Measurements from ENCODE around the gene AMBRA1.
"Not testable (repeated sequence)": the region's sequence is repeated elsewhere in the genome, so short reads cannot be mapped to it uniquely, and the experiment has no call there.

Gene AMBRA1

DNA sequence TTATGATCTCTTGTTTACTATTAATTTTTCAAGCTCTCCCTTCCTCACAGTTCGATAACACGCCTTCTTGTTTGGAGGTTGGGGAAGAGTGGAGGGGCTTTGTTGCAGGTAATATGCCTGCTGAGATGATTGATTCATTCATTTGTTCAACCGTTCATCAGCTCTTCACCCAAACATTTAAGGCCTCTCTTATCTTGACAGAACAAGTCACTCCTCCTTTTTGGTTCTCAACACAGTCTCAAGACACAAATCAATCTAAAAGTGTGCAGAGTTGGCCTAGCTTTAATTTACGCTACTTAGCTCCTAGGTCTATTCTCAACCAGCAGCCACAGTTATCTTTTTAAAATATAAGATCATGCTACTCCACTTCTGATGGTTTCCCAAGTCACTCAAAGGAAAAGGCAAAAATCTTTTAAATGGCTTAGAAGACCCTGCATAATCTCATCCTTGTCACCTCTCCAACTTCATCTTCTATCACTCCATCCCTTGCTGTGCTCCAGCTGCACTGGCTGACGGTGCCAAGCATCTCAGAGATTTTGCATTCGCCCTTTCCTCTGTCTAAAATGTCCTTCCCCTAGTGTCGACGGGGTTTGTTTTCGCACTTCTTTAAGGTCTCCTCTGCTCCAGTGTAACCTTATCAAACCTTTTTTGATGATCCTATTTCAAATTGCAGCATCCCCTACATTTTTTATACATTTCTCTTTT, 60.3 kb downstream of the AMBRA1 start:
- no peak for DNase-seq (ENCODE audit: low read depth)

DNA sequence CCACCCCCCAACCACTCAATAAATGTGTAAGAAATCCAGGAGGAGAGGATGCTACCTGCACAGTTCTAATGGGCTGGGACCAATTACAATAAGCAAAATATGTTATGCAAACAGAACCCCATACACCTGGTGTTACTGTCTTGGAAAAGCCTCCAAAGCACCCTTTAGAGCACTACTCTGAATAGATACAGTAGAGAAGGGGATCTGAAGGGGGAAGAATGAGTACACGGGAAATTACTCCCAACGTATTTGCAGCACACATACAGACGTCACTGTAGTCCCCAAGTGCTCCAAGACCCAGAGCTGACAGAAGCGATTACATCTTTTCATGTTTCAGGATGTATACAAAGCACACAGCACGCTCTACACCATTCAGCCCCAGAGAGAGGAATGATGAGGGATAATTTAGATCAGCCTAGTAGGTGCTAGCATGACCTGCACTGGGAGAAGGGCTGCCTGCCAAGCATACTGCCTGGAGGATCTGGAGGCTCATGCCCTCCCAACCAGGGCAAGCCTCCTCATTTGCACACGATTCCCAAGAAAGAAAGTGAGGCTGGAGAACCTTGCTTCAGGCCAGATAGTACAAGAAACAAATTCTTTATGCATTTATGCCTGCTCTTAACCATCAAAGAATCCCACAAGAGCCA, 63.8 kb downstream of the AMBRA1 start:
- DNase-seq (ENCODE audit: low read depth): no peak

DNA sequence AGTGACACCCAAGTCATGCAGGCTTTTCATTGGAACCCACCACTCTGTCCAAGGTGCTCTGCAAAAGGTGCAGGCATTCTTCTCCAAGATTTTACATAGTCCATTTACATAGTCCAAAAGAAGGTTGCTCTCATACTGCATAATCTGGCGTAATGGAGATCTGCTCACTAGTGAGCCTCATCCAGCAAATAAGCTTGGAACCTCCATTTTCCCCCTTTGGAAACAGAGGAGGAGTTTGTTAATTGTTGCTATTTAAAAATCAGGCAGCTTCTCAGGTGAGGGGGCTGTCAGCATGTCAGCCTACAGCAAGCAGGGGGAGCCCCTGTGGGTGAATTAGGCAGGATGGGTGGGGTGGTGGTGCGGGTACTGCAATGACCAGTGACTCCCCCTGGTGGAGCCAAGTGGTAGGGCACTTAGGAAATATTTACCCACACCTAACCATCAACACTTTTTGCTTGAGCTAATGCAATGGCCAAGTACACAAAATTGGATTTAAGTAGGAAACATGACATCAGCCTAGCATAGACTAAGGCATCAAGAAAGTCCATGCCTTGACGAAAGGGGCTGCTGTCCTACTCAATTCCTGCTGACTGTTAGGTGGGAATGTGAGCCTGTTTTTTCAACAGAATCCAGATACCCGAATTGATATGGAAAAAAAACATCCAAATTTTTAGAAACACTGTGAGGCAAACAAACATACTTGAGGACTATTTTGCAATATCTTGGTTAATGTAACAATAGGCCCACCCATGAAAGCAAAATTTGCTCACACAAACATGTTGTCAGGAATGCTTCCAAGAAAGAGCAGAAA, 64.5 kb downstream of the AMBRA1 start:
- DNase-seq (ENCODE audit: low read depth): peak; percentile 63

DNA sequence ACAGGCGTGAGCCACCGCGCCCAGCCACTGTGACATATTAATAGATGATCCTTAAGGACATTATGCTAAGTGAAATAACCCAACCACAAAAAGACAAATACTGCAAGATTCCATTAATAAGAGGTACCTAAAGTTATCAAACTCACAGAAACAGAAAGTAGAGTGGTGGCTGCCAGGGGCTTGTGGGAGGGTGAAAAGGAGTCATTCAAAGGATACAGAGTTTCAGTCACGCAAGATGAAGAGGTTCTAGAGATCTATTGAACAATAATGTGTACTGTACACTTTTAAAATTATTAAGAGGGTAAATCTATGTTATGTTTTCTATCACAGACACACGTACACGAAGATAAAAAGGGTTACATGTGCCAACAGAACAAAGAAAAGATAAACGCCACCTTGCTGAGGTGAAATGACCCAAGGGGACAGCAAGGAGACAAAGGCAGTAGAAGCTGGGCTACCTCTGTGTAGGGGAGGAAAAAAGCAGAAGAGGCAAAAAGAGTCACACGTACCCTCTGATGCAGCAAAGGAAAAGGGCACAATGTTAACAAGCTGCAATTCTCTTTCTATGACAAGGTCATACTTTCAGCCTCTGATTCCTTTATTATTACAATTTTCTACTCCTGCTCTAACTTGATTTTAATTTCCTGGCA, 65.3 kb downstream of the AMBRA1 start:
- DNase-seq (ENCODE audit: low read depth): no peak

DNA sequence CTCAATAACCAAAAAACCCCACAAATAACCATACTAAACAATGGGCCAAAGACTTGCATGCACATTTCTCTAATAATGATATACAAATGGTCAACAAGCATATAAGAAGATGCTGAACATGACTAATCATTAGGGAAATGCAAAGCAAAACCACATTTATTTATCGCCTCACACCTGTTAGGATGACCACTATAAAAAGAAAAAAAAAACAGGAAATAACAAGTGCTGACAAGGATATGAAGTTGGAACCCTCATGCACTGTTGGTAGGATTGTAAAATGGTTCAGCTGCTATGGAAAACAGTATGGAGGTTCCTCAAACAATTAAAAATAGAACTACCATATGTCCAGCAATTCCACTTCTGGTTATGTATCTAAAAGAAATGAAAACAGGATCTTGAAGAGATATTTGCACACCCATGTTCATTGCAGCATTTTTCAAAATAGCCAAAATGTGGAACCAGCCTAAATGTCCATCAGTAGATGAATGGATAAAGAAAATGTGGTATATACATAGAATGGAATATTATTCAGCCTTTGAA, 66.2 kb downstream of the AMBRA1 start:
- no peak for DNase-seq (ENCODE audit: low read depth)

DNA sequence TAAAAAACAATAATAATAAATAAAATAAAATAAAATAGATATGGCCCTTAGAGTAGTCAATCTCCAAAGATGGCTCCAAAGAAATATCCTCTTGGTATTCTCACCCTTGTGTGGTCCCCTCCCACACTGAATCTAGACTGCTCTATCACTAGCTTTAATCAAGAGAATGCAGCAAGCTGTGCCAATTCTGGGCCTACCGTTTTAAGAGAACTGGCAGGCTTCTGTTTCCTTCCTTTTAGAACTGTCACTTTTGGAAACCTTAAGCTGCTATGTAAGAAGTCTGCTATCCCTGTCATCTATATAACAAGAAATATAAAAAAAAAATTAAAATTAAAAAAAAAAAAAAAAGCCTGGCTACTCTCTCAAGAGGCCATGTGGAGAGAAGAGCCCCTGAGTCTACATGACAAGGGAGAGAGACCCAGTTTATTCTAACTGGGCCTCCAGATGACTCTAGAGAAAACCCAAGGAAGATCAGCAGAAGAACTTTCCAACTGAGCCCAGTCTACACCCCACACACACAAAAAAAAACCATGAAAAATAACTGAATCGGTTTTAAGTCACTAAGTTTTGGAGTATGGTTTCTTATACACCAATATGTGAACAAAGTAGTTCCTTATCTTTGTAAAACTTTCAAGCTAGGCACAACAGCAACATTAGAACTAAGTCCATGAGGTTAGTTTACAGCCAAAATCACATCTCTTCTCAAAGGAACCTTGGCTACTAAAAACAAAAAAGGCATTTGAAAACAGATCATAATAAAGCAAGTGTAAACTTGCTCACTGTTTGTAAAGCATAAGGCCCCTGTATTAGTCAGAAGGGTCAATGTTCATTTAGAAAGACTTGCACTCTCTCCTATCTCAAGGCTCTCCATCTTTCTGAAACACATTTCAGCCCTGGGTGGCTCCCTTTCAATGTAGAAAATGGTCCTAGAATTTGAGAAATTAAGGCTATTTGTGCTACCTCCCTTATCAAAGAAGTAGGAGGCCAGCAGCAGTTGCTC, 67.3 kb downstream of the AMBRA1 start:
- DNase-seq (ENCODE audit: low read depth): no peak

DNA sequence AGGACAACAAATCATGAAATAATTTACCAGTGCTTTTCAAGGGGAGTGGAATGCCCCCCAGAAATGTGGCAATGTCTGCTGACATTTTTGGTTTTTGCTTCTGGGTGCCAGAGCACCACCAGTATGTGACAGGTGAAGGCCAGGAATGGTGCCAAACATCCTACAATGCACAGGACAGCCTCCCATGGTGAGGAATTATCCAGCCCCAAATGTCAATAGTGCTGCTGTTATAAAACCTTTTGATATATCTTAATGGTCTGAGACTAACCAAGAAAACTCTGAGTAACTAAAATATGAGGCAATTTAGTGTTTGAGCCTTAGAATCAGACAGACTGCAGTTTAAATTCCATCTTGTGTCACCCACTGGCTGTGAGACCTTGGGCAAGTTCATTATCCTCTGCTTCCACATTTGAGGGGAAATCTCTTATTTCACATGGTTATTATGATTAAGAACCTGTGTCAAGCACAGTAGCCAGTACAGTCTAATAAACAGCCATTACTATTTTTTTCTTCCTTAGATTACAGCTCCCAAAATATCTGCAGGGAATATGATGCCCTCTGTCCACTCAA, 69.5 kb downstream of the AMBRA1 start:
- DNase-seq (ENCODE audit: low read depth): no peak

DNA sequence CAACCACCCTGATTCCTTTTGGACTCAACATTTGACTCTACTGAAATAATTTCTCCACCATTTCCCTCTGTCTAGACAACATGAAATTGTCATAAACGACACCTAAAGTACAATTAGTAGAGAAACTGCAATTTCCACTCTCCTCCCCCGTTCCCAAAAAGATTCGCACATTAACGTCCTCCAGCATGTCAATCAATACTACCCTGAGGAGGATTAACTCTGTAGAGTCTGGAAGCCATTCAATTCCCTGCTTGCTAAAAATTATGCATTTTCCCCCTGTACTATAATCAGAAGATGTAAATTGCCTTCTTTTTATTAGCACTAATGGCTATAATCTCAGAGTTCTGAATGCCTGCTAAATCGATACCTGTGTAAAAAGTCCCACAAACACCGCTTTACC, 70.5 kb downstream of the AMBRA1 start:
- DNase-seq (ENCODE audit: low read depth): no peak

DNA sequence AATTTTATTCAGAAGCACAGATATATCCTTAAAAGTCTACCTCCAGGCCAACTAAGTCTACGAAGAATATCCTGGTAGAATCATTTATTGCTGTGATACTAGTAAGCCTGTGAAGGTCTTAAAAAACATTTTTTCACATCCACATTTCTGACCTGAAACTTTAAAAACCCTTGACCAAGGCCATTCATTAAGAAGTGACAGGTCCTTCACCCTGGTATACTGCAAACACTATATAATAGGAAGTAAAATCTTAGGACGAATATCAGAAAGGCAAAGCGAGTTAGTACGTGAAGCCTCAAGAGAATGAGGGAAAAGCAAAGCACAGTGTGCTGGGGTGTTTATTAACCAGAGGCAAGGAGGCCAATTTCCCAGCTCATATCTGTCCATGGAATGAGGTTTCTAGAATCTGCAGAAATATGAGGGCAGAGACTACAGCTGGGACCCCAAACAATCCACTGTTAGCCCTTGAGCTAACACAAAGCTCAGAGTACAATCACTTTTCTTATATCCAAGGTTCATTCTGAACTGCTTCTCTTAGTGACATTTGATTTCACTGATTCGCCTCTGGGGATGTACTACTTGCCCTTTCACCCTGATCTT, 71.0 kb downstream of the AMBRA1 start:
- DNase-seq (ENCODE audit: low read depth): no peak

DNA sequence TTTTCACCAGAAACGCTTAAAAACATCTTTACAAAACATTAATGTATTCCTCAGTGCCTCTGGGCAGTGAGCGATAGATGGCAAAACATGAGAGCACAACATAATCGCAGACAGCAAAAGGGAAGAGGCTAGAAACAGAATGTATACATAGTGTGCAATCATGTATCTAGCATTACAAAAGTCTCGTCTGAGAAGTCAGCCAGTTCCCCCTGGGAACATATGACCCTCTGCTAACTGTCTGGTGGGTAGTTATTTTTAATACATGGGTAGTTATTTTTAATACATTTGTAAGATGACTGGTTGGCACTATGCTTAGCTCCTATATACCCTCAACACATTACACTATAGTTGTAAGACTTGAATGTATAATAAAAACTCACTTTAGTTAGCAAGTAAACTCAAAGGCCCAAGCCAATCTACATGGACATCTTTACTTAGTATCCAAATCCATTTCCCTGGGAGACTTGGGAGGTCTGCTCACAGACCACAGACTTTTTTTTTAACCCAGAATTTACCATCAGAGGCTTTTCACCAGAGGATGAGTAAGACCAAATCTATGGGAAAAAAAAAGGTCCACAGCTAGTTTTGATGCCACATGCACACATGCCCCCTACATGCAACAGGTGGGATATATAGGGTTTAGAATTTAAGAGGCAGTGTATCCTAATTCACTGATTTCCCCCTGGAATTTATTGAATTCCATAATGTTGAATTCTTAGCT, 71.7 kb downstream of the AMBRA1 start:
- DNase-seq (ENCODE audit: low read depth): peak; percentile 72

DNA sequence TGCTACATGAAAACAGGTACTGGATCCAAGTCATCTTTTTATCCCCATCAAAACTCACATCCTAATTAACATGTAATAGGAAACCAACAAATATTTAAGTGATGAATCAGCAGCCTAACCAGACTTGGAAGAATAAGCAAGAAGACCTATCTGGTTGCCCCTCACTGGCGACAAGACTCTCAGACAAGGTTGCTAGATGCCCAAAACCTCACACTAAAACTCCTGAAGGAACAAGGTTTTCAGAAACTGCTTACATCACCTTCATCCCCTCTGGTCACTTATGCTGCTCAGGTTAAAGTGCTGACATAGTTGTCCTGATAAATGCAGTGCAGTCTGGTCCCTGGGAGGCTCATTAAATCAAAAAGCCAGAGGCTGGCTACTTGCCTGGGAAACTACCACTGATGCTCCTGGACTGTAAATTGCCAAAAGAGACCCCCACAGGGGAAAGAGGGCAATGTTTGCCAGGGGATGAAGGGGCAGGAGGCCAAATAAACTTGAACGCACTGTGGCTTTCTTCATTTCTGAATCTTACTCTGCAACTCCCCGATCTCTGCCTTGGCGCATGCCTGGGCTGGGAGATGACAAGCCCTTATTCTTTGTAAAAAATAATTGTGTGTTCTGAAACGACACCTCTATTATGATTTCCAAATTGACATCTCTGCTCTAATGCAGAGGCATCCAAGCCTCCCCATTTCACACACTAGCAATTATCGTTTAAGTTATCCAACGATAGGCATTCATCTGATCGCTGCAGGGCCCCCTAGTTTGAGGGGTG, 72.7 kb downstream of the AMBRA1 start:
- peak; percentile 86 for DNase-seq (ENCODE audit: low read depth)

DNA sequence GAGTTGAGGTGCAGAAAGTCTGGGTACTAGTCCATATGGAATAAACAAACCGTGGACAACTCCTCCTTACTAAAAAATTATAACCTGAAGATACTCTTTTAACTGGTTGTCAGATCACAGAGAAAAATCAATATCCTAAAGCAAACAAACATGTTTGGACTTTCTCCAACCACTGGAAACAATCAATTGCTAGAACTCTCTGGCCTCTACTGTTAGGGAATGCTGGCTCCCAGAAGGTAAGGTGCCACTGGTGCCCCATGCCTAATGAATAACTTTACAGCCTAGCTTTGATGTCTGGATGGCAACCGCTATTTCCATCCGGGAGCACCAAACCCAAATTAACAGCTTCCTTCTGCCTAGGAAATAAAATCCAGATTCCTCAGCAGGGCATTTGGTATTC, 74.5 kb downstream of the AMBRA1 start:
- DNase-seq (ENCODE audit: low read depth): peak; percentile 3

DNA sequence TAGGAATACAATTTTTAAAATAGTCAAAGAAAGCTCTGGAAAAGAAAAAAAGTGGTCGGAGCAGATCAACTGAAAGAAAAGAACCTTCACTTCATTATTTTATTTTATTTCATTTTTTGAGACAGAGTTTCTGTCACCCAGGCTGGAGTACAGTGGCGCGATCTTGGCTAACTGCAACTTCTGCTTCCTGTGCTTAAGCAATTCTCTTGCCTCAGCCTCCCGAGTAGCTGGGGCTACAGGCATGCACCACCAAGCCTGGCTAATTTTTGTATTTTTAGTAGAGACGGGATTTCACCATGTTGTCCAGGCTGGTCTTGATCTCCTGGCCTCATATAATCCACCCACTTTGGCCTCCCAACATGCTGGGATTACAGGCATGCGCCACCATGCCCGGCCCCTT, 74.9 kb downstream of the AMBRA1 start:
- DNase-seq (ENCODE audit: low read depth): not testable (repeated sequence)

DNA sequence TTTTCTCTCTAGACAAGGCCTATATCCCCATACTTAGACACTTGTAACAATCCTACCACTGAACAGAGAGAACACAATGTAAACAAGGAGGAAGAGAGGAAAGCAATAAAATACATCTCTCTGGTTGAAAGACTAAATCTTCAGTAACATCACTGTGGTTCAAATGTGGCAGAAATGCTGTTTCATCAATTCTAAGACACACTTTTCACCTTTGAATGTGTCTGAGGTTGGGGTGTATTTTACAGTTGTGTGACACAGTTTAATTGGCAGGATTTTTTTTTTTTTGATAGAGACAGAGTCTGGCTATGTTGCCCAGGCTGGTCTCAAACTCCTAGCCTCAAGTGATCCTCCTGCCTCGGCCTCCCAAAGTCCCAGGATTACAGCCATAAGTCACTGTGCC, 79.5 kb downstream of the AMBRA1 start:
- no peak for DNase-seq (ENCODE audit: low read depth)

DNA sequence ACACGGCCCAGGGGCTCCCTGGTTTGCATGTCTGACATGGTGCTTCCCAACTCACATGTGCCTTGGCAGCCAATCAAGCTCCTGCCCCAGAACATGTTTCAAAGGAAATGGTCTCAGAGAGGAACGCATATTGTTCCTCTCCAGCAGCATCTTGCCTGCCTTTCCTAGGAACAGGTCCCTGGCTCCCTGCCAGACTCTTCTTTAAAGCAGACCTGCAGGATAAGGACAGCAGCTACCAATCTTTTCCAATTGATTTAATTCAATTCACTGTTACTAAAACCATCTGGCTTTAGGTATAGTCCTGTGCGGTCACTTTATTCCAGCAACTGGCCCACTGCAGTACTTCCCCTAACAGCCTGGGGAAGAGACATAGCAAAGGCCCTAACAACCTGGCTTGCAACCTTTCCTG, 79.9 kb downstream of the AMBRA1 start:
- peak; percentile 26 for DNase-seq (ENCODE audit: low read depth)

DNA sequence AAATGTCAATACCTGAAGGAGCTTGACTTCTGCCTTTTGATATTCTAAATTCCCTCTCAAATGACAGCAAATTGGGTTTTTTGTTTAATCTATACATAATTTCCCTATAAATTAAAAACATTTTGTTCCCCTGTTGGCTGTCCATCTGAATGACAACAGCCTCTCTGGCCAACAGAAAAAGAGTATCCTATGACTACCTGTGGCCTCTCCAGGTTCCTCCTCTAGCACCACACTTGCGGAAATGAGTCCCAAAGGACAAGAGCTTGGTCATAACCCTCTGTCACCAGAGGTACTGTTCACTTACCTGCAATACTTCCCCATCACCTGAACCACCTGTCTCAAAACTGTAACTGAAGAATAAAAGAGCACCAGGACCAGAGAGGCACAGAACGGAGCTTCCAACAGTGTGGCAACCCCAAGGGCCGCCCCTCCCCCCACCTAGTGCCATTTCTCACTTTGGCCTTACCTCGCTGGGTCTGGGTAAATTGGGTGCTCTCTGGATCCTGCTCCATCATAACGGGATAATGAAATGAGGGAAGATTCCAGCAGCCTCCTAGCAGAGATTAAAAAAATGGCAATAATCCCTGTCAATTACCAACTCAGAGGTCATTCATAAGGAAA, 81.5 kb downstream of the AMBRA1 start:
- DNase-seq (ENCODE audit: low read depth): no peak

DNA sequence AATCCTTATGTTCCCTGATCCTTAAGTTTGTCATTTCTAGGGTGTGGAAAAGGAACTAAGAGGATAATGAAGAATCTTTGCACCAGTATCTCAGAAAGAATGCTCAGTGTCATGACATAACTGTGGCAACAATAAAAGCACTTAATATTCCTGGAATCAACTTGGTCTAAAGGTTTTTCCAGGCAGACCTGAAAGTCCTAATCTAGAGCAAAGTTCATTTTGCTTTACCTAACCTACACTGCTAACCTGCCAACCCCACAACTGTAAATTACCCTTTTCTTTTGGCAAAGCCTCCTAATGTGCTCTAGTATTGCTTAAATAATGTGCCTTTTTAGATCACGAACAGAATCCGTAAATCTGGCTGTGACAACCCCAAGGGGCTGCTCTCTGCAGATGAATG, 82.5 kb downstream of the AMBRA1 start:
- DNase-seq (ENCODE audit: low read depth): no peak

DNA sequence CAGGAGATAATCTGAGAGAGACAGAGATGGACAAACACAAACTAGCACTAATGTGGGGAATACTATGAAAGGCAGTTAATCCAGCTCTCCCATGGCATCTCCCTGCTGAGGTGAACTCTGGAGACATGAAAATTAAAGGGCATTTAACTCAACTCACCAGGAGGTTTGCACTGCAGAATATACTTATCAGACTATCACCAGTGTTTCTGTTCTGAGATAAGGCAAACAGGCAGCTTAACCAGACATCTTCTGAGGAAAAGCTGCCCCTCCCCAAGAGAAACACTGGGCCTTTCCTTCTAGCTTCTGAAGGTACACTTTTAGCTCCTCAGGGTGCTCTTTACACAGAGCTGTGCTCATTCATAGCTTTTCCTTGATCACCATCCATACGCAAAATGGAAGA, 85.5 kb downstream of the AMBRA1 start:
- no peak for DNase-seq (ENCODE audit: low read depth)

DNA sequence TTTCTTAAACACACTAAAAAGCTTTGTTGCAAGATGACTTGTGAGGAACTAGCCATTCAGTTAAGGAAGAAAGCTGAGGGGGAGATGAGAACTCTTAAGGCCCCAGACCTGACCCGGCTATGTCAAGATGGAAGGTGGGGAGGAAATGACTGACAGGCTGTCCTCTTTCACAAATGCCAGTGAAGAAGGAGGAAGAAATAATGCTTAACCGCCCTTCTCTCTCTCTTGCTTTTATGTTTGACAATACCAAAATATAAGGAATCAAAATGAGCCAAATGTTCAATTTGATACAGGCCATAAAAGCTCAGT, 87.4 kb downstream of the AMBRA1 start:
- DNase-seq (ENCODE audit: low read depth): no peak

Data from EH (cell line).